Skeletal muscle satellite cell (primary cell): ENCODE data around the gene ATXN7.

Source experiments
- H3K27me3 ChIP-seq: 2 replicates; pipeline ENCODE4 v1.7.0; 2013; ENCODE audit warnings: low read length; ENCODE audit not compliant: control insufficient read depth, insufficient read depth
- H3K36me3 ChIP-seq: 2 replicates; pipeline ENCODE4 v1.7.0; 2013; ENCODE audit warnings: mild to moderate bottlenecking, control low read depth, low read length; ENCODE audit not compliant: insufficient read depth
- H3K4me1 ChIP-seq: 2 replicates; pipeline ENCODE4 v1.7.0; 2013; ENCODE audit warnings: low read length; ENCODE audit not compliant: control insufficient read depth, insufficient read depth
- H3K4me2 ChIP-seq: 2 replicates; pipeline ENCODE4 v1.7.0; 2013; ENCODE audit warnings: mild to moderate bottlenecking, low read length
- H3K4me3 ChIP-seq: 2 replicates; pipeline ENCODE4 v1.7.0; 2013; ENCODE audit warnings: low read length
- H3K9ac ChIP-seq: 2 replicates; pipeline ENCODE4 v1.7.0; 2013; ENCODE audit warnings: mild to moderate bottlenecking, low read depth, low read length, moderate library complexity
- H3K9me3 ChIP-seq: replicated peaks from 2 replicates; pipeline ENCODE4 v1.7.0; 2013; ENCODE audit warnings: mild to moderate bottlenecking, control low read depth, low read length

ATXN7 gene

DNA sequence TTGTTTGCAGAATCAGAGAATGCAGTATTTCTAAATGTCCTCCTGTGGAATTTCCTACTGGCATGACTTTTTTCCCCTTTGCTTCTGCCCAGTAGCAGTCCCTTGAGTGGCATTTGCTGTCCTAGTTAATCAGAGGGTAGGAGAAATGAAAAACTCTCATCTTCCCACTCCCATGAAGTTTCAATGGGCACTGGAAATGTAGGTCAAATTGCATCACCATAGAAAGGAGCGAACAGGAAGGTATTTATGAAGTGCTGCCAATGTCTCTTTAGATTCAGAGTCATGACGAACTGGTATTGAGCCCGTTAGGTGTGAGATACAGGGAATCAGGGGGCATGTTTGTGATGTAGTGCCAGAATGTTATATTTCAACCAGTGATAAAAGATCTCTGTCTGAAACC, 23.2 kb downstream of the ATXN7 start:
- Histone ChIP-seq H3K9ac (no peak overlapping the region), H3K9me3 (no peaks in the 10 kb centered on the region), H3K4me3 (no peak overlapping the region), H3K4me1 (no peaks in the 10 kb centered on the region), H3K4me2 (no peak overlapping the region), H3K27me3 (no peaks in the 10 kb centered on the region), H3K36me3 (peaks cover 4% of the 10 kb centered on the region)

DNA sequence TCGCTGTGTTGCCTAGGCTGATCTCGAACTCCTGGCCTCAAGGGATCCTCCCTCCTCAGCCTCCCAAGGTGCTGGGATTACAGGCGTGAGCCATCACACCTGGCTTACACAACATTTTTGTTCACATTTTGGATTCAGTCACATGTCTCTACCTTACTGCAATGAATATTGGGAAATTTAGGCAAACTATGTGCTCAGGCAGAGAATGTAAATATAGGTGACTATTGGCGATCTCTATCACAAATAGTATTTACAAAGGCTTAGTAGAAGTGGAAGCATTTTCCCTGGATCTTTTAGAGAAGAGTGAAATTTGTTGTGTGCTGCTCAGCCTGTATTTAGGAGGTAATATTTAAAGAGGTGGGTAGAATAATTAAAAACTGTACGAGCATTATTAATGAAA, 27.9 kb downstream of the ATXN7 start:
- Histone ChIP-seq H3K4me2 (no peak overlapping the region), H3K4me3 (no peak overlapping the region), H3K36me3 (peaks cover 4% of the 10 kb centered on the region), H3K27me3 (no peaks in the 10 kb centered on the region), H3K4me1 (peaks cover 3% of the 10 kb centered on the region), H3K9me3 (no peaks in the 10 kb centered on the region), H3K9ac (no peak overlapping the region)

DNA sequence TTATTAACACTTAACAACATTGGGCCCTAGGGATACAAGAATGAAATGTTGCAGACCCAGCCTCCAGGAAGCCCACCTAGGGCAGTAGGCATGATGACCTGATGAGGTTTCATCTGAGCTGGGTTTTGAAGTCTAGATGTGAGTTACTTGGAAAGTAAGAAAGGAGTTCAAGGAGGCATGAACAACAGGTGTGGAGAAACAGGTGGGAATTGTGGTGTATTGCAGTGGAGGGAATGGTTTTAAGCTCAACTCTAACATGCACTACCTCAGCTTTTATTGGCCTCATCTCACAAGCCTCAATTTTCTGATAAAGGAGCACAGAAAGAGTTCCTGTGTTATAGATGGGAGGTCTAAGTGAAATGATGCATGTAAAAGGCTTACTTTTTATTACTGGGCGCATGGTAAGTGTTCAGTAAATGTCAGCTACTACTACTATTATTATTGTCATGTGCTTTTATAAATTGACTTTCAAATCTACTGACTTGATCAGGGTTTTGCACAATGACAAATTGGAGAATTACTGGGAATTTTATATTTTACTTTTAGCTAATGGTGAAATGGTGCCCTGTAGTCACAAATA, 29.2 kb downstream of the ATXN7 start:
- H3K9ac ChIP-seq = no peak overlapping the region
- H3K4me2 ChIP-seq = no peak overlapping the region
- peaks cover 9% of the 10 kb centered on the region for H3K4me1 ChIP-seq
- peaks cover 4% of the 10 kb centered on the region for H3K36me3 ChIP-seq
- no peaks in the 10 kb centered on the region for H3K9me3 ChIP-seq
- no peaks in the 10 kb centered on the region for H3K27me3 ChIP-seq
- H3K4me3 ChIP-seq = no peak overlapping the region

DNA sequence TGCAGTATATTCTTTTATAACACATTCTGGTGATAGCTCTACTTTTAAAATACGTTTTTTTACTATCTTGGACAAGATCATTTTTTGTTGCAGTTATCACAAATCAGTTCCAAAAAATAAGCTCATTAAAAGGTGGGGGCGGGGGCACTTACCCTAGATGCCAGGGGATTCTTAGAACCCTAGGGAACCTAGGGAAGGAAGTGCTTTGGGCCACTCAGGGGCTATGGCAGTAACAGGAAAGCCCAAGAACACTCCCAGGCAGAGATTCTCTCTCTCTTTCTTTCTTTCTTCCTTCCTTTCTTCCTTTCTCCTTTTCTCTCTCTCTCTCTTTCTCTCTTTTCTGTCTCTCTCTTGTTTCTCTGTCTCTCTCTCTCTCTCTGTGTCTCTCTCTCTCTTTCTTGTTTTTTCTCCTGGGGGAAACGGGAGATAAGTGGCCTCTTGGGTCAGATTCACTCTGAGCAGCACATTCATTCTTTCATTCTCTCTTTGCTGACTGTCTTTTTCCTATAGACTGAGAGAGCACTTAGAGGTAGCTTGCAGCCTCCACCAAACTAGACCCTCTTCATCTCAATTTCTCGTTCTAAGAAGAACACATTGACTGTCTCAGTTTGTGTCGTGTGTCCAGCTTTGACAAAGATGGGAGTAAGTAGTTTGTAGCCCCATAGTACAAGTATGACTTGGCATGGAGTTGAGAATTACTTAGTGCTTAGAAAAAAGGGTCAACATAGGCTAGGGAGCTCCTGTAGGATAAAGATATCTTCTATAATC, 31.9 kb downstream of the ATXN7 start:
- H3K36me3 ChIP-seq = peaks cover 16% of the 10 kb centered on the region
- H3K9me3 ChIP-seq = no peaks in the 10 kb centered on the region
- peaks cover 9% of the 10 kb centered on the region for H3K4me1 ChIP-seq
- no peaks in the 10 kb centered on the region for H3K27me3 ChIP-seq
- no peak overlapping the region for H3K4me3 ChIP-seq
- no peak overlapping the region for H3K4me2 ChIP-seq
- H3K9ac ChIP-seq = no peak overlapping the region

DNA sequence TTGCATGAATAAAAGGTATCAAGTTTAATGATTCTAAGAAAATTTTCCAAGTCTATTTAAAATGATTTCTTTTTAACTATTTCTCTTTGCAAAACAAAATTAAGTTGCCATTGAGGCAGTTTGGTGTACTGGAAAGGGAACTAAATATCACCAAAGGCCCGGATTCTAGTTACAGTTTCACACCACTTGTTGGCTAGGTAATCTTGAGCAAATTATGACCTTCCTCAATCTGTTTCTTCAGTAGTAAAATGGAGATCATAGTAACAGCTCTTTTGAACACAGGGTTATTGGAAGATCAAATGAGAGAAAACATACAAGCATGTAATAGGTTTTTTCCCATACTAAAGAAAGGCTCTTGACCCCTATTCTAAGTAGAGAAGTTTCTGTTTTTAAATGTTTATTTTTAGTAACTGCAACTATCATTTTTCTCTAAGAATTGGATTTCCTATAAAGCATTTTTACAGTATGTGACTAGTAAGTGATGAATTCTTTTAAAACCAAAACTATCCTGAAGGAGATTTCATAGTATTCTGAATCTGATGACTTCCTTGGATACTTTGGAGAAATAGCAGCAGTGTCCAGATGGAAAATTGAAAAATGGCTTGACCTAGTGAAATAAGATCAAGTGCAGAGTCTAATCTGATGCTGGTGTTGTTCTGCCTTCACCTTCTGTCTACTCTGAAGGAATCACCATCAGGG, 32.8 kb downstream of the ATXN7 start:
- H3K27me3 ChIP-seq = no peaks in the 10 kb centered on the region
- H3K9me3 ChIP-seq = no peaks in the 10 kb centered on the region
- no peak overlapping the region for H3K9ac ChIP-seq
- H3K36me3 ChIP-seq = peaks cover 18% of the 10 kb centered on the region
- H3K4me3 ChIP-seq = no peak overlapping the region
- H3K4me2 ChIP-seq = no peak overlapping the region
- peaks cover 9% of the 10 kb centered on the region for H3K4me1 ChIP-seq

DNA sequence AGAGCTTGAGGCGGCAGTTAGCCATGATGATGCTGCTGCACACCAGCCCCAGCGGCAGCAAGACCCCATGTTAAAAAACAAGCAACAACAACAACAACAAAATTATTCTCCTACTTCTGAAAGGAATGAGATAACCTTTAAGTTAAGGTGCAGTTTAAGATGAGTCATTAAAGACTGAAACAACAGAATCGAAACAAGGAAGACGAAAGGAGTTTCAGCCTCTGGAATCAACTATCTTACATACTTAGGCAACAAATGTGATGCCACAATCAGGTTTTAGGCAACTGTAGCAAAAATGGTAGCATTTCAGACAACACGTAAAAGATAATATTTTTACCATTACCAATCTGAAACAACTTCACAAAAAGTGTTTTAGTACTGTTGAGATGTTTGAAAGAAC, 36.3 kb downstream of the ATXN7 start:
- Histone ChIP-seq H3K4me2 (no peak overlapping the region), H3K9me3 (no peaks in the 10 kb centered on the region), H3K4me1 (peaks cover 18% of the 10 kb centered on the region), H3K27me3 (no peaks in the 10 kb centered on the region), H3K9ac (no peak overlapping the region), H3K4me3 (no peak overlapping the region), H3K36me3 (peaks cover 15% of the 10 kb centered on the region)

DNA sequence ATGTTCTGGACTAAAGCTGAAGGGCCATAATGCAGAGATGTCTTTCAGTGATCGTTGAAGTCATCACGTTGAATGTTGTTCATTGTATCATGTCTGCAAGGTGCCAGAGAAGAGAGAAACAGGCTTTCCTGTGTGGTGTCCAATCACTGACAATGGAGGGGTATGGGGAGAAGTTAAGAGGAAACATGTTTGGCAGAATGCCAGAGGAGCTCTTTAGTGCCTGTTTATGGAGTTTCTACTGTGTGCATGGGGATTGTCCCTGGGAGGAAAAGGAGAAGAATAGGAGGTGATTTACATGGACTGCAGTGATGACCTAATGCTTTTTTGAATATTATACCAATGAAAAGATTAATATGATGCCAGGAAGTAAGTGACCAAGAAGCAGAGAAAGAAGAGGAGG, 36.8 kb downstream of the ATXN7 start:
- Histone ChIP-seq H3K36me3 (peaks cover 15% of the 10 kb centered on the region), H3K9ac (no peak overlapping the region), H3K4me1 (peaks cover 18% of the 10 kb centered on the region), H3K27me3 (no peaks in the 10 kb centered on the region), H3K4me3 (no peak overlapping the region), H3K4me2 (no peak overlapping the region), H3K9me3 (no peaks in the 10 kb centered on the region)

DNA sequence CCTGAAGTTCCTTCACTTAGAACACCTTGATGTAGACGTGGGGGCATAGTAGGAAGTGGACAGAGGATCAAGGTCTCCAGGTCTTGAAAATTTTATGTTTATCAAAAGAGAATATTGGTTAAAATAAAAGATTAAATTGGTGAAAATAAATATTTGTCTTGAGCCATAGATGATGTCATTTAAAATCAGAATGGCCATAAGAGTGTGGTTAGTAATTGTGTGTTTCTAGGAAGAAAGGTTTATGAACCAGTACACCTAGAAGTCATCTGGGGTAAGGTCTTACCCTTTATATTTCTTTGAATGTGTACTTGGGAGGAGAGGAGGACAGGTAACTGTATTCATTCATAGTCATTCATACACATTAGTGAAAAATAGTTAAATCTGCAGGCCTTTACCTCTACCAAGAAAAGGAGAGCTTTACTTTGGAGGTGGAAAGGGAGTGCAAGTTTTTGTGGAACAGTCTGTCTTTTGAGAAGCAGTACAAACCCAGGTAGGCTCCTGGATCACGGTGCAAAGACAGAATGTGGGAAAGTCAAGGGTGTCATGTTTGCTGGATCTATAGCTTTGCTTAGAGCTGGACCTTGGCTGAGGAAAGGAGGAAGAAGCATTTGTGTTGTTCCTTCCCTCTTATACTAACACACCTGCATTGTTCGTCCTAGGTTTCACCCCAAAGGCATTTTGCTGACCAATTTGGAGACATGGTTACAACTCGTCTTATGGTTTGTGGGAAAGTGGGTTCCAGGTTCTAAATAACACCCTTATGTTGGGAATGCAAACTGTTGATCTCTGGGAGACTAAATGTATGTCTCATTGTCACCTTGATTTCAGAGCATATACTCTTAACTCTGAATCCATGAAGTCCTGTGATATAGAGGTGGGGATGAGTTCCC, 42.3 kb downstream of the ATXN7 start:
- H3K27me3 ChIP-seq = no peaks in the 10 kb centered on the region
- no peaks in the 10 kb centered on the region for H3K36me3 ChIP-seq
- H3K9ac ChIP-seq = no peak overlapping the region
- H3K4me2 ChIP-seq = no peak overlapping the region
- H3K4me1 ChIP-seq = peaks cover 17% of the 10 kb centered on the region
- no peak overlapping the region for H3K4me3 ChIP-seq
- H3K9me3 ChIP-seq = no peaks in the 10 kb centered on the region

DNA sequence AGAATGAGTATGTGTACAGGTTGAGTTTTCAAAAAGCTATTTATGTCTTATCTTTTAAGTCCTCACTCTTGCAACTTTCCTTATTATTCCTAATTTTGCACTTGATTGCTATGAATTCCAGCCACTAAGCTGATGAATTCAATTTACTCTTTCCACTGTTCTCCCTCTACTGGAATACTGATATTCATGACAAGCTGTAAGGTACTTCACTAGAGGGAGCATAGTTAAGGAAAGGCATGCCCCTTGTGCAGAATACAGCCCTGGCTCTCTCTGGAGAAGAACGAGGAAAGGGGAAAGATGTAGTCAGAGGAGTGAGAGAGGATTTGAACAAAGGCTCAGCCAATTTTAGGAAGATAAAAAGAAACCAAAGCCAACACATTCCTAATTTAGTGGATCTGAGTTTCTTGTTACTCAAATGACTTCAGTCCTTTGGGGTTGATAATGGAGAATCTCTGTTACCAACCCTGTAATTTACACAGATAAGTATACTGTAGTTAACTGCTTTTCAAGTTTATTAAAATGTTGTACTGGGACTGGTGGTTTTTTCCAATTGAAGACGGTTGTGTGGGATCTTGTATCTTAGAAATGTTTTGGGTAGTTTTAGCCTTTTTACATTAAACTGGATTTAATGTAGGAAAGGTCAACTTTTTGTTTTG, 44.5 kb downstream of the ATXN7 start:
- Histone ChIP-seq H3K4me3 (no peak overlapping the region), H3K9me3 (no peaks in the 10 kb centered on the region), H3K36me3 (no peaks in the 10 kb centered on the region)

DNA sequence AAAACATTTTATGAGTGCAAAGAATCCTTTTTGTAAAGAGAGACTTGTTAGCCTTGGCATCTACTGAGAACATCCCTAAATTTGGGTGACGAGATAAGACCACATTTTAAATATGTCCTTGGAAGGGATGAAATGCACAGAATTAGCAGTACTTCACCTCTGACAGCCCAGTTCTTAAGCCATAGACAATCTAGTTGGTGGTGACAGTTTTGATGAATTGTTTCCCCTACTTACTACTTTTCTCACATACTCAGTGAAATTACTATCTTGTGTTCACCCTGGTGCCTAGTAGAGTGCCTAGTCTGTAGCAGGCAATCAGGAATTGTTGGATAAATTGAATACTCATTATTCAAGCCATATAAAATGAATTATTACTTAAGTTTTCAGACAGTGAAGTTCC, 45.1 kb downstream of the ATXN7 start:
- peaks cover 21% of the 10 kb centered on the region for H3K4me1 ChIP-seq

More for the DNA sequence above, 44.5 kb downstream of the ATXN7 start:
- Histone ChIP-seq H3K4me1 (peaks cover 21% of the 10 kb centered on the region), H3K9ac (no peak overlapping the region), H3K27me3 (no peaks in the 10 kb centered on the region), H3K4me2 (no peak overlapping the region)

DNA sequence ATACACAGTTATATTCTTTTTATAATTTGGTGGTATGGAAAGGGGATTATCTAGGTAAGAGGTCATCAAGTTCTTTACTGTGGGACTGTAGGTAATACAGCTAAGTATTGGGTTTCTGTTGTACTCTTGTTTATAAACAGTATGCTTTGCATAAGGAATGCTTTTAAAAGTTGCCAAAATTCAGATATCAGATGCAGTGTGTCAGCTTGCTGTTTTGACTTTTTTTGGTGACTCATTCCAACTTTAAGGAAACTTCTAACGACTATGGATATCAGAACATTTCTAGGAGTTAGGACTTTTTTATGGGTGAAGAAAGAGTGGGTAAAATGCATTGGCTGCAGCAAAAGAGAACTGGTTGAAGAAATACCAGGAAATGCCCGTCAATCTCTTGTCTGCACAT, 45.8 kb downstream of the ATXN7 start:
- Histone ChIP-seq H3K36me3 (peaks cover 1% of the 10 kb centered on the region), H3K9me3 (no peaks in the 10 kb centered on the region), H3K4me1 (peaks cover 21% of the 10 kb centered on the region), H3K4me2 (no peak overlapping the region), H3K4me3 (no peak overlapping the region), H3K27me3 (no peaks in the 10 kb centered on the region), H3K9ac (no peak overlapping the region)

More for the DNA sequence above, 45.1 kb downstream of the ATXN7 start:
- H3K27me3 ChIP-seq = no peaks in the 10 kb centered on the region
- no peak overlapping the region for H3K4me2 ChIP-seq
- no peak overlapping the region for H3K9ac ChIP-seq
- H3K36me3 ChIP-seq = no peaks in the 10 kb centered on the region
- H3K4me3 ChIP-seq = no peak overlapping the region
- no peaks in the 10 kb centered on the region for H3K9me3 ChIP-seq
